Effector CD4-positive, alpha-beta T cell (primary cell): ENCODE measurements around the gene ARMC6.

Experiments
- DNase-seq: peaks from one replicate; pipeline ENCODE4 v3.0.0-alpha.2; 2020

The ARMC6 gene

GRCh38 chr19:19056636-19057275 is 23.4 kb downstream of the ARMC6 start:
- DNase-seq: no peak

DNA sequence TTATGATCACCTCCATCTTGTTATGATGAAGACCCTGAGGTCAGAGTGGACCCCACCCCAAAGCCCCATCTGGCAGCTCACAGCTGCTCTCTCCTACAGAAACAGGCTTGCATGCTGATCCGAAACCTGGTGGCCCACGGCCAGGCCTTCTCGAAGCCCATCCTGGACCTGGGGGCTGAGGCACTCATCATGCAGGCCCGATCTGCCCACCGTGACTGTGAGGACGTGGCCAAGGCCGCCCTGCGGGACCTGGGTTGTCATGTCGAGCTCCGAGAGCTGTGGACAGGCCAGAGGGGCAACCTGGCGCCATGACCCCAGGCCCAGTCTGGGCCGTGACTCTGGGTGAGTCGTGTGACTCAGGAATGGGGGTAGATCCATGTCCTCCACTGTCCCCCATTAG is 23.9 kb downstream of the ARMC6 start:
- DNase-seq: no peak

DNA sequence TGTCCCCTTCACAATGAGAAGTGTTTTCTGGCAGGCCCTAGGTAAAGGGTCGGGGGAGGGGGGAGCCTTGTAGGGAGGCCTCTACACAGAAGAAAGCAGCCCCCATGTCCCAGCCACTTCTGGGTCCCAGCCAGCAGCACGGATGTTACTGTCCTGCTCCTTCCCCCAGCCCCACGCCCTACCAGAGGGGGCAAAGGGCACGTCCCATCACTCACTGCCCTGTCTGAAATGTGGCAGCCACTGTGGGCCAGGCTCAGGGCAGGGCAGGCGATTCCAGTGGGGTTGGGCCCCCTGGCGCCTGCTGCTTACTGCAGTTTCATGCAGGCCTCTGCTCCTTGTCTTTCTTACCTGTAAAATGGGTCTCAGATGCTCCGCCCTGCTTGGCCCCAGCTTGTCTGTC is 24.3 kb downstream of the ARMC6 start:
- DNase-seq: no peak

- DNase-seq: no peak
Observed at GRCh38 chr19:19059018-19059836, 25.8 kb downstream of the ARMC6 start.

DNA sequence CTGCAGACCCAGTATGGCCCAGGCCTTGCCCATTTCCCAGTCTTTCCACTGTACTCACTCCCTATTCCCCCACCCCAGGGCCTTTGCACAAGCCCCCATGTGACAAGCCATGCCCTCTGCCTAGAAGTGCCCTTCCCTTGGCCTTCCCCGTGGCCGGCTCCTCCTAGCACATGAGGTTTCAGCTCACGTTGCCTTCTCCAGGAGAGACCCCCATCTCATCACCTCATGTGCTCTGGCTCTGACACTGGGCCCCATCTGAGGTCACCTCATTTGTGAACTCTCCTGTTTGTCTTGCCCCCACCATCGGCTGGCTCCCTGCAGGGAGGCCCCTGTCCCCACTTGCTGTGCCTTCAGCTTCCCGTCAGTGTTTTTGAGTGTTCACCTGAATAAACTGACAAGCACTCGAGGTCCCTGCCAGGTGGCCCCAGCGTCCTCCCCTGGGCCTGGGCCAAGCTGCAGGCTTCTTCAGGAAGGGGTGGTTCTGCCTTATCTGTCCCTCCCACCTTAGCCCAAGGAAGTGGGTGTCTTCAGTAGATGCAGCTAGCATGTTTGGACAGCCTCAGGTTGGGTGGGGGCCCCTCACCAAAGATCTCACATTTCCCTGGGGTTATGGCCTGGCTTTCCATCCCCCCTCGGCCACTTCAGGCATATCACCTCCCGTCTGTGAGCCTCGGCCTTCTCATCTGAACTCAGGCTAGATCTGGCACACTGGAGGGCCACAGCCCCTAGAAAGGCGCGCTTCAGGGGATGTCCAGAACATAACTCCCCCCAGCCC is 26.6 kb downstream of the ARMC6 start:
- DNase-seq: no peak

DNA sequence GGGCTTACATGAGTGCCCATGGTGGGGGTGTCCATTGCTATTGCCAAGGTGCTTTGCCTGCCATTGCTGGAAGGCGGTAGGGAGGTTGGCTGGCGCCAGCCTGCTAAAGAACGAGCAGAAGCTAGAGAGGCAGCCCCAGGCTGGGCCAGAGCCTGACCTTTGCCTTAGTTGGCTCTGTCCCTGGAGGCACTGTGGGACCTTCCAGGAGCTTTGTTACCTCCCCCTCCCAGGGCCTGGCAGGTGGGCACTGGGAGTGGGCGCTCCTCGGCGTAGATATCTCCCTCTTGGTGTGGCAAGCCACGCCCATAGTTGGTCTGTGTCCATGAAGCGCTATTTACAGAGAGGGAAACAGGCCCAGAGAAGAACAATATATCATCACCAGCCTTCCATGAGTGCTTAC is 28.1 kb downstream of the ARMC6 start:
- DNase-seq: no peak

GRCh38 chr19:19062454-19063182 is 29.2 kb downstream of the ARMC6 start:
- DNase-seq: no peak

DNA sequence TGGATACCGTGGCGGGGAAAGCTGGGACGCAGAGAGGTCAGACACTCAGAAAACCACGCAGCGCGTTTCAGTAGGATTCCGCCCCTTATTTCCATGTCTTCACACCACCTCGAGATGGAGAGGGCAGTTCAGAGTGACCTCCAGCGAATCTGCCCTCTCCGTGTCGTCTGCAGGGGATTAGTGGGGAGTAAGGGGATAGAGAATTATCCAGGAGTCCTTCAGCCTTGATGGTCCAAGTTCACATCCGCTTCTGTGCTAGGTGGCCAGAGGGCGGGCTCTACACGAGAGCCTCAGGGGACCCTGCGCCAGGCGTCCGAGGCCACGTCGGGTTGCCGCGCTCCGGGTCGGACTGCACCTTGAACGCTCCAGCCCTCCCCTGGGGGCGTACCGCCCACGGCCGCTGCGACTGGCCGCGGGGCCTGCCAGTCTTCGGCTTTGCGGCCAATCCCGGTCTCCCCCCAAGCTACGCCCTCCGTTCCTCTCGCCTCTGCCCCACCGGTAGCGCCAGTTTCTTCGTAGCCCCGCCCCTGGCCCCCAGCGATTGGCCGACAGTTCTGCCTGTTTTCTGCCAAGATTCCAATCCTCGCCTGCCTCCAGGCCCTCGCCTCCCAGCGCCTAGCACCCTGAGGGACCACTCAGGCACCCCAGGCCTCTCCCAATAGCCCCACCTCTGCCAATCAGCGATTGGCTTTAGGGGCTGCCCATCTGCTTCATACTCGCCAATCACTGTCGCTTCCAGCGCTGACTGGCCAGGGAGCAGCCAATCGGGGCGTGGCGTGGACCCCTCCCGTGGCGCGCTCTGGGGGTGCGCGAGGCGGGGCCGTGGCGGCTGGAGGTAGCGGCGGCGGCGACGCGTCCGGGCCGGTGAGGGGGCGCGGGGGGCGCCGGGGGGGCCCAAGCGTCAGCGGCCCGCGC is 30.0 kb downstream of the ARMC6 start, which contains the start of gene SLC25A42:
TSS of gene SLC25A42 (plus strand) at position 812 of the 915 bp plus-strand sequence. CDS start 32,131 bp downstream, outside the sequence.
- DNase-seq: peak; percentile 98

- peak; percentile 73 for DNase-seq
Observed at GRCh38 chr19:19064098-19064722, 30.8 kb downstream of the ARMC6 start.

- DNase-seq: no peak
Observed at GRCh38 chr19:19064811-19065745, 31.7 kb downstream of the ARMC6 start.

DNA sequence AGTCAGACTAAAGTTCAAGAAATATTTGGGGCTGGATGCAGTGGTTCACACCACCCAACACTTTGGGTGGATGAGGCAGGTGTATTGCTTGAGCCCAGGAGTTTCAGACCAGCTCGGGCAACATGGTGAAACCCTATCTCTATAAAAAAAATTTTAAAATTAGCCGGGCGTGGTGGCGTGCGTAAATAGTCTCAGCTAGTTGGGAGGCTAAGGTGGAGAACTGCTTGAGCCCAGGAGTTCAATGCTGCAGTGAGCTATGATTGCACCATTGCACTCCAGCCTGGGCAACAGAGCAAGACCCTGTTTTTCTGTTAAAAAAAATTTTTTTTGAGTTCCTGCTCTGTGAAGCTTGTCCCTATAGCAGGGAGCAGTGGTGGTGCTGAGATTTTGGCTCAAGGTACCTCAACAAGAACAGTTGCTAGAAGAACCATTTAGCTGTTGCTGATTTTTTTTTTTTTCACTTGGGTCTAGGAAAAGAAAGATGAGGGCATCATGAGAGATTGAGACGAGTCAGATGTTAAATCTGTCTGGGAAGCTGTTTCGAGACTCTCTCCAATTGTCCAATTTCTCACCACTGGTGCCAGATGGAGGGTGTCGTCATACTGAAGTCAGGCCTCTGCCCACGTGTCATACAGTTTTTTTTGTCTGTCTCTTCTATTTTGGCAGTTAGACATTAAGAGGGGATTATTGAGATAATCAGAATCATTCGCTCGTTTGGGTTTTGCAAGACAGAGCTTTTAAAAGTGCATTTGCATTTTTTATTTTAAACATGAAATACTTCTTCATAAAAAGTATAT is 34.1 kb downstream of the ARMC6 start:
- DNase-seq: no peak

GRCh38 chr19:19068659-19069654 is 35.6 kb downstream of the ARMC6 start:
- DNase-seq: no peak

DNA sequence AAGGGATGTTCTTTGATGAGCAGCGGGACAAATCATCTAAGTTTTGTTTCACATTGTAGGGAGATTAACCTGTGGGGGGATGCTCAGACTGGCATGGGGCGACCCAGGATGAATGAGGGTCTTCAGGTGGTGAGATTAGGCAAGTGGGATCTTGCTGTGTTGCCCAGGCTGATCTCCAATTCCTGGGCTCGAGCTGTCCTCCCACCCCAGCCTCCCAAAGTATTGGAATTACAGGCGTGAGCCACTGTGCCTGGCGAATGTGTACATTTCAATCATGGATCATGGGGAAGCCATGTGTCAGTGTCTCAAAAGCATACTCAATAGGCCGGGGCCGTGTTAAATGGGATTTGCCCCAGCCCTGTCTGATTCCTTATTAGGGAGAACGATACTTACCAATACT is 38.5 kb downstream of the ARMC6 start:
- no peak for DNase-seq

DNA sequence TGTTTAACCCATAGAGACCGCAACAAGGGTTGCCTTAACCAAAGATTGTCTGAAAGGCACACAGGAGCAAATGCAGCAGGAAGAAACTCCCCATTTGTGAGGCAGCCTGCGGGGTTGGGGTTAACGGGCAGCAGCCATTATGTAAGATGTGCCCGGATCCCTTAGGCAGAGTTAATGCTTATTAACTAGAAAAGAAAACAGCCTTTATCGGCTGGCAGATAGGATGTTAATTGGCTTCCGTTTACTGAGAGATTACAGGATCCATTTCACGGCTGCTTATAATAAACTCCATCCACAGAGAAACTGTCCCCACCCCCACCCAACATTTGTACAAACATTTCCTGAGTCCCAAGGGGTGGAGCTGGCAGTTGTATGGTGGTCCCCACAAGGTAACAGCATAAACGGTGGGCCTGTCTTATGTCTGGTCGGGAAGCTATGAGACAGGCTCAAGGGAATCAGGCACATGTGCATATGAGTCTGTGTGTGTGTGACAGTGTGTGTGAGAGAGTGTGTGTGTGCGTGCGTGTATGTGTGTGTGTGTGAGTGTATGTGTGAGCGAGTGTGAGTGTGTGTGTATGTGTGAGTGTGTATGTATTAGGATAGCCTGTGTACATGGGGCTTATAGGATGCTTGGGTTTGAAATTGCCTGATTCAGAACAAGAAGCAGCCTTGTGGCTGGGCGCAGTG is 40.9 kb downstream of the ARMC6 start:
- no peak for DNase-seq

GRCh38 chr19:19075126-19075525 is 41.7 kb downstream of the ARMC6 start:
- DNase-seq: no peak

GRCh38 chr19:19076476-19076875 is 43.1 kb downstream of the ARMC6 start:
- no peak for DNase-seq

DNA sequence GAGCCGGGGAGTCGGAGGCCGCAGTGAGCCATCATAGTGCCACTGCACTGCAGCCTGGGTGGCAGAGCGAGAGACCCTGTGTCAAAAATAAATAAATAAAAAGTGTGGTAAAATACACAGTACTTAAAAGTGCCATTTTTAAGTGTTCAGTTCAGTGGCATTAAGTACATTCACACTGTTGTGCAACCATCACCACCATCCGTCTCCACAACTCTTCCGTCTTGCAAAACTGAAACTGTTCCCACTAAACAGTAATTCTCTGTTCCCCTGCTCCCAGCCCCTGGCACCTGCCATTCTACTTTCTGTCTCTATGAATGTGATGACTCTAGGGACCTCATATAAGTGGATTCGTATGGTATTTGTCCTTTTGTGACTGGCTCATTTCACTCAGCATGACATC is 43.7 kb downstream of the ARMC6 start:
- no peak for DNase-seq
